Lung (tissue), 13 donors: ENCODE data around the gene RPP21. TPM values are rescaled to one million over a fixed set of nuclear protein-coding genes. Genes with fewer than 3 reads are reported as not detected.

Experiments
- ATAC-seq: fragments of 200-7000 bp; cut with Tn5 transposase; one replicate; pipeline ENCODE4 v1.9.1; 2020; ENCODE audit warnings: moderate number of reproducible peaks; ENCODE audit not compliant: insufficient read depth, low FRiP score
- DNase-seq, 3 donors: peaks; one replicate each; pipeline ENCODE4 v3.0.0-alpha.2; 2013 to 2017
- H3K27ac ChIP-seq, 2 donors: one replicate each; pipeline ENCODE4 v1.5.1; 2013; ENCODE audit warnings: mild to moderate bottlenecking in 2 of 2, moderate library complexity in 2 of 2, control low read depth in 1 of 2, inconsistent platforms in 1 of 2, low read depth in 1 of 2, low read length in 1 of 2
- H3K27me3 ChIP-seq, 3 donors: one replicate each; pipeline ENCODE4 v1.5.1; 2013; ENCODE audit warnings: low read length in 2 of 3; ENCODE audit not compliant: control insufficient read depth in 3 of 3, insufficient read depth in 3 of 3
- H3K36me3 ChIP-seq, 4 donors: one replicate each; pipeline ENCODE4 v1.5.1; 2013; ENCODE audit warnings: low read length in 4 of 4, mild to moderate bottlenecking in 1 of 4, moderate library complexity in 1 of 4; ENCODE audit not compliant: control insufficient read depth in 4 of 4, insufficient read depth in 4 of 4
- H3K4me1 ChIP-seq, 5 donors: one replicate each; pipeline ENCODE4 v1.5.1; 2013; ENCODE audit warnings: low read length in 5 of 5, mild to moderate bottlenecking in 2 of 5, moderate library complexity in 1 of 5; ENCODE audit not compliant: control insufficient read depth in 5 of 5, insufficient read depth in 5 of 5
- H3K4me3 ChIP-seq: one replicate; pipeline ENCODE4 v1.5.1; 2013; ENCODE audit warnings: mild to moderate bottlenecking, control low read depth, moderate library complexity
- H3K9ac ChIP-seq, 2 donors: one replicate each; pipeline ENCODE4 v1.5.1; 2013; ENCODE audit warnings: low read length in 2 of 2, control low read depth in 1 of 2; ENCODE audit not compliant: insufficient read depth in 1 of 2
- H3K9me3 ChIP-seq, 4 donors: one replicate each; pipeline ENCODE4 v1.5.1; 2013; ENCODE audit warnings: low read length in 3 of 4, mild to moderate bottlenecking in 1 of 4, moderate library complexity in 1 of 4; ENCODE audit not compliant: control insufficient read depth in 4 of 4, insufficient read depth in 3 of 4
- WGBS, 2 donors: extraction: QIAGEN DNeasy Blood & Tissue Kit; methylation state at CpG; one replicate each; pipeline ENCODE4 v1.1.7; 2013; 5-methylcytosine and 5-hydroxymethylcytosine counted together
- polyA plus RNA-seq, 2 donors: library from polyadenylated mRNA; stranded (reverse); fragments of 200-250 nt; gene quantifications; one replicate each; pipeline ENCODE4 v1.2.1, GENCODE V29; 2013
- small RNA-seq: library from RNA; depleted of rRNA; stranded (forward); fragments of <200 nt; gene quantifications from one replicate; pipeline ENCODE3, GENCODE V24; 2014; ENCODE audit warnings: low replicate concordance
- total RNA-seq, 2 donors: library from RNA; depleted of rRNA in 1 of 2; stranded (reverse); fragments of >200 nt in 1 of 2; gene quantifications; one replicate each; pipeline ENCODE4 v1.2.1, GENCODE V29; 2014 to 2021
- TF ChIP-seq, protein P1 (sequence below): IDR thresholded peaks from 2 replicates; pipeline ENCODE4 v1.5.1; 2012; ENCODE audit warnings: mild to moderate bottlenecking; ENCODE audit errors: control extremely low read depth, extremely low read depth
- donor health status: control.
- donor health status: control.
- donor health status: Bipolar disorder and iron deficiency.
- donor health status: healthy.
- donor health status: DM: yes; HTN: yes; CAD: no.

The RPP21 gene
- total and polyA plus RNA-seq, 4 donors = 13.3 to 141 (median 48.8) TPM

DNA sequence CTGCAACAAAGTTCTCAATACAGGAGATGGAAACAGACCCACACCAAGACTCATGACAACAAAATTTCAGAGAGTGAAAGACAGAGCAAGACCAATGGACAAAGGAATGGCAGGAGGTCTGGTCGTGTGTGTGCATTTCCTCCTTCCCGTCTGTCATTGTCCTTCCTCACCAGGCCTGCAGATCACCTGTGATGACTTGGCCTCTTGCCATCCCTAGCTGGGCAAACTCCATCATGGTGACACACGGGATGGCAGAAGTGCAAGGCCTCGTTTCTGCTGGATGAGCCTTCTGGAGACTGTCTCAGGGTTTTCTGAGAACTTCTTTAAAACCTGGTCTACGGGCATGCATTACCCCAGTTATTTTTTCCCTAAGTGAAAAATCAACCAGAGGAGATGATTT lies 49.2 kb downstream of the RPP21 start:
- no peak for DNase-seq
- no peak overlapping the region for H3K4me3 ChIP-seq
- TF ChIP-seq, protein P1, sequence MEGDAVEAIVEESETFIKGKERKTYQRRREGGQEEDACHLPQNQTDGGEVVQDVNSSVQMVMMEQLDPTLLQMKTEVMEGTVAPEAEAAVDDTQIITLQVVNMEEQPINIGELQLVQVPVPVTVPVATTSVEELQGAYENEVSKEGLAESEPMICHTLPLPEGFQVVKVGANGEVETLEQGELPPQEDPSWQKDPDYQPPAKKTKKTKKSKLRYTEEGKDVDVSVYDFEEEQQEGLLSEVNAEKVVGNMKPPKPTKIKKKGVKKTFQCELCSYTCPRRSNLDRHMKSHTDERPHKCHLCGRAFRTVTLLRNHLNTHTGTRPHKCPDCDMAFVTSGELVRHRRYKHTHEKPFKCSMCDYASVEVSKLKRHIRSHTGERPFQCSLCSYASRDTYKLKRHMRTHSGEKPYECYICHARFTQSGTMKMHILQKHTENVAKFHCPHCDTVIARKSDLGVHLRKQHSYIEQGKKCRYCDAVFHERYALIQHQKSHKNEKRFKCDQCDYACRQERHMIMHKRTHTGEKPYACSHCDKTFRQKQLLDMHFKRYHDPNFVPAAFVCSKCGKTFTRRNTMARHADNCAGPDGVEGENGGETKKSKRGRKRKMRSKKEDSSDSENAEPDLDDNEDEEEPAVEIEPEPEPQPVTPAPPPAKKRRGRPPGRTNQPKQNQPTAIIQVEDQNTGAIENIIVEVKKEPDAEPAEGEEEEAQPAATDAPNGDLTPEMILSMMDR = no peak
- H3K9me3 ChIP-seq = no peaks in the 10 kb centered on the region
- WGBS, 2 donors = 27 to 39% methylated on average over 5 of the region's 5 CpGs
- H3K27ac ChIP-seq = no peak overlapping the region
- H3K4me1 ChIP-seq = no peaks in the 10 kb centered on the region
- ATAC-seq = no peak
- H3K27me3 ChIP-seq = peaks cover 0 to 38% (median 19%) of the 10 kb centered on the region in 3 donors
- no peaks in the 10 kb centered on the region for H3K36me3 ChIP-seq
- H3K9ac ChIP-seq = no peak overlapping the region

Small RNAs within 50 kb of the gene (small RNA-seq; reads per million reads assigned to genes)
- gene HLA-N = not detected

Other genes with a start within 250 kb of the RPP21 start
- gene TRIM31, start 232.1 kb upstream of the RPP21 start, total RNA-seq = under 1 TPM in 1 of 2 donors, not detected in 1; 0.31 TPM
- gene TRIM31, start 232.1 kb upstream of the RPP21 start, polyA plus RNA-seq = 1 to 10 TPM in 1 of 2 donors, under 1 TPM in 1; 0.30 to 1.4 TPM
- gene TRIM40, start 209.0 kb upstream of the RPP21 start, total RNA-seq = under 1 TPM in 1 of 2 donors, not detected in 1; 0.20 TPM
- under 1 TPM in 1 of 2 donors, not detected in 1; 0.08 TPM for gene TRIM40, start 209.0 kb upstream of the RPP21 start, polyA plus RNA-seq
- 1 to 10 TPM in 1 of 2 donors, under 1 TPM in 1; 0.06 to 1.8 TPM for gene TRIM10, start 183.9 kb upstream of the RPP21 start, total RNA-seq
- gene TRIM10, start 183.9 kb upstream of the RPP21 start, polyA plus RNA-seq = under 1 TPM; 0.06 to 0.12 TPM
- not detected for gene TRIM15, start 181.6 kb upstream of the RPP21 start, total RNA-seq
- gene TRIM15, start 181.6 kb upstream of the RPP21 start, polyA plus RNA-seq = under 1 TPM; 0.01 to 0.06 TPM
- 10 to 100 TPM; 33.8 to 51.4 TPM for gene TRIM26, start 131.8 kb upstream of the RPP21 start, total RNA-seq
- 10 to 100 TPM; 32.1 to 42.4 TPM for gene TRIM26, start 131.8 kb upstream of the RPP21 start, polyA plus RNA-seq
- 10 to 100 TPM; 11.7 to 14.2 TPM for gene TRIM39, start 18.2 kb upstream of the RPP21 start, total RNA-seq
- gene TRIM39, start 18.2 kb upstream of the RPP21 start, polyA plus RNA-seq = 10 to 100 TPM in 1 of 2 donors, 1 to 10 TPM in 1; 9.4 to 10.9 TPM
- 100 to 1,000 TPM; 502 to 611 TPM for gene HLA-E, start 144.4 kb downstream of the RPP21 start, total RNA-seq
- gene HLA-E, start 144.4 kb downstream of the RPP21 start, polyA plus RNA-seq = 1,000 to 10,000 TPM in 1 of 2 donors, 100 to 1,000 TPM in 1; 618 to 1,209 TPM
- 10 to 100 TPM; 42.0 to 67.3 TPM for gene GNL1, start 211.3 kb downstream of the RPP21 start, total RNA-seq
- gene GNL1, start 211.3 kb downstream of the RPP21 start, polyA plus RNA-seq = 10 to 100 TPM; 41.0 to 68.5 TPM
- gene PRR3, start 212.1 kb downstream of the RPP21 start, total RNA-seq = 10 to 100 TPM in 1 of 2 donors, 1 to 10 TPM in 1; 8.4 to 10.9 TPM
- gene PRR3, start 212.1 kb downstream of the RPP21 start, polyA plus RNA-seq = 10 to 100 TPM in 1 of 2 donors, 1 to 10 TPM in 1; 8.6 to 11.5 TPM
- 10 to 100 TPM; 28.8 to 55.4 TPM for gene ABCF1, start 226.3 kb downstream of the RPP21 start, total RNA-seq
- gene ABCF1, start 226.3 kb downstream of the RPP21 start, polyA plus RNA-seq = 10 to 100 TPM; 25.8 to 43.5 TPM